A549 (cell line): ENCODE measurements around the gene LOXL1.

ENCODE experiments used
- CHD2 ChIP-seq: fragments of 150-350 bp; IDR thresholded peaks from 2 replicates; pipeline ENCODE4 v1.6.1; 2014; ENCODE audit warnings: low read length; ENCODE audit not compliant: partially characterized antibody
- CTCF ChIP-seq: fragments of >200 bp; sonication (Bioruptor Twin); formaldehyde crosslinking; IDR thresholded peaks from 3 replicates; pipeline ENCODE4 v1.5.1; 2016
- ESRRA ChIP-seq: fragments of 150-350 bp; IDR thresholded peaks from 2 replicates; pipeline ENCODE4 v1.6.1; 2014; ENCODE audit warnings: mild to moderate bottlenecking, low read length, borderline replicate concordance
- HDAC2 ChIP-seq: fragments of 200-600 bp; sonication (generic); IDR thresholded peaks from 2 replicates; pipeline ENCODE4 v1.6.1; 2016
- POLR2A ChIP-seq: IDR thresholded peaks from 2 replicates; pipeline ENCODE4 v1.6.1; 2012; ENCODE audit warnings: mild to moderate bottlenecking, low read length
- POLR2AphosphoS2 ChIP-seq: conservative IDR thresholded peaks from 2 replicates; pipeline ENCODE4 v1.6.1; 2012; ENCODE audit warnings: low read length, improper control_type of control experiment, inconsistent platforms
- RAD21 ChIP-seq, 2 experiments: fragments of >200 bp in 1 of 2; sonication (Bioruptor Twin) in 1 of 2; formaldehyde crosslinking in 1 of 2; IDR thresholded peaks in 1 of 2; conservative IDR thresholded peaks in 1 of 2; 2 replicates in 1 of 2; 3 replicates in 1 of 2; pipeline ENCODE4 v1.6.1; 2012 to 2018; ENCODE audit warnings: inconsistent platforms in 1 of 2
- RARB ChIP-seq: fragments of 250-450 bp; sonication (Bioruptor Pico); IDR thresholded peaks from 2 replicates; pipeline ENCODE4 v1.8.0; 2021; ENCODE audit warnings: mild to moderate bottlenecking, moderate library complexity
- RCOR1 ChIP-seq: fragments of 150-350 bp; IDR thresholded peaks from 2 replicates; pipeline ENCODE4 v1.6.1; 2014; ENCODE audit warnings: antibody characterized with exemption, low read length, low read depth
- REST ChIP-seq: fragments of 200-600 bp; sonication (generic); IDR thresholded peaks from 2 replicates; pipeline ENCODE4 v1.6.1; 2016; ENCODE audit warnings: antibody characterized with exemption, mild to moderate bottlenecking, moderate library complexity
- RFX5 ChIP-seq: fragments of 450-650 bp; IDR thresholded peaks from 2 replicates; pipeline ENCODE4 v1.7.1; 2014; ENCODE audit warnings: antibody characterized with exemption, mild to moderate bottlenecking, moderate library complexity
- RNF2 ChIP-seq: fragments of 200-600 bp; sonication (generic); IDR thresholded peaks from 2 replicates; pipeline ENCODE4 v1.6.1; 2016; ENCODE audit warnings: low read depth, mild to moderate bottlenecking, antibody characterized with exemption, moderate library complexity, borderline replicate concordance
- USF2 ChIP-seq: fragments of 450-650 bp; IDR thresholded peaks from 2 replicates; pipeline ENCODE4 v1.6.1; 2014; ENCODE audit warnings: antibody characterized with exemption

- TF ChIP-seq POLR2AphosphoS2 (no peak), HDAC2 (no peak), CTCF (no peak), REST (no peak), RARB (no peak), RCOR1 (no peak), CHD2 (no peak), ESRRA (no peak), RFX5 (no peak), POLR2A (no peak), RNF2 (no peak), USF2 (no peak), RAD21 (conservative IDR thresholded peaks at IDR 0.05 in 1 of 2, IDR thresholded peaks at IDR 0.05 in 1 of 2) (no peak)
Observed at GRCh38 chr15:73952913-73953750, 26.9 kb downstream of the LOXL1 start.
